ENCODE results near the gene COL26A1.
"Not testable (repeated sequence)": the region's sequence is repeated elsewhere in the genome, so short reads cannot be mapped to it uniquely, and the experiment has no call there.

The COL26A1 gene

DNA sequence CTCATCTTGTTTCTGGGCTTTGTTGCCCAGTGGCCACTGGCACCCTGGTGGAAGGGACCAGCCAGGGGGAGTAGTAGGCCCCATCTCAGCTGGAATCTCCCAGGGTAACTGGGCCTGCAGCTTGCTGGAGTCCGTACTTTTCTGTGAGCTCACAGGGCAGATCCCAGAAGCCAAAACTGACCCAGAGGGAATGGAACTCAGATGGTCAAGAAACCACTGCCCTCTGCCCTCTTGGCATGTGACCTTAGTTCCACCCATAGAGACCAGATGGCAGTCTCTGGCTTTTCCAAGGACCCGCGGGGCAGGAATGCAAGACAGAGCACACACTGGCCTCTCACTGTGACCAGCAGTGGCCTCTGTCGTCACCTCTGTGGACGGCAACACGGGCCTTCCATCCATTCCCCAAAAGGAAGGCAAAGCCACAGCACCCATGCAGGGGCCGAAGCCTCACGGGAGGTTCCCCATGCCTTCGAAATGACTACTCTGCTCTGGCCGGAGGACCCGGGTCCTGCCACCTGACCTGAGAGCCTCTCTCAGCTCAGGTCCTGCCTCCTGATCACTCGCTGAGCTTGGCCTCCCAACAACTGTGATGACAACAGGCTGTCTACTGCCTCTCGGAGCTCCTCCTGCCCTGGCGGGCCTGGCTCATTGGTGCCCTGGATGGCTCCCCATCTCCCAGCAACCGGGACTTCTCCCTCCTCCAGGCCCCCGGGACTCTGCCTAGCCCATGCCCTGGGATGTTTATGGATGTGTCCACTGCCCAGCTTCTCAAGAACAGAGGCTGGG lies 236.5 kb downstream of the COL26A1 start:
- DNase-seq (ENCODE audit: low spot score), result no peak

- no peak for DNase-seq (ENCODE audit: low spot score)
Measured at GRCh38 chr7:101599787-101600186, 237.1 kb downstream of the COL26A1 start.

GRCh38 chr7:101602082-101602481 lies 239.4 kb downstream of the COL26A1 start:
- DNase-seq (ENCODE audit: low spot score), result no peak

DNA sequence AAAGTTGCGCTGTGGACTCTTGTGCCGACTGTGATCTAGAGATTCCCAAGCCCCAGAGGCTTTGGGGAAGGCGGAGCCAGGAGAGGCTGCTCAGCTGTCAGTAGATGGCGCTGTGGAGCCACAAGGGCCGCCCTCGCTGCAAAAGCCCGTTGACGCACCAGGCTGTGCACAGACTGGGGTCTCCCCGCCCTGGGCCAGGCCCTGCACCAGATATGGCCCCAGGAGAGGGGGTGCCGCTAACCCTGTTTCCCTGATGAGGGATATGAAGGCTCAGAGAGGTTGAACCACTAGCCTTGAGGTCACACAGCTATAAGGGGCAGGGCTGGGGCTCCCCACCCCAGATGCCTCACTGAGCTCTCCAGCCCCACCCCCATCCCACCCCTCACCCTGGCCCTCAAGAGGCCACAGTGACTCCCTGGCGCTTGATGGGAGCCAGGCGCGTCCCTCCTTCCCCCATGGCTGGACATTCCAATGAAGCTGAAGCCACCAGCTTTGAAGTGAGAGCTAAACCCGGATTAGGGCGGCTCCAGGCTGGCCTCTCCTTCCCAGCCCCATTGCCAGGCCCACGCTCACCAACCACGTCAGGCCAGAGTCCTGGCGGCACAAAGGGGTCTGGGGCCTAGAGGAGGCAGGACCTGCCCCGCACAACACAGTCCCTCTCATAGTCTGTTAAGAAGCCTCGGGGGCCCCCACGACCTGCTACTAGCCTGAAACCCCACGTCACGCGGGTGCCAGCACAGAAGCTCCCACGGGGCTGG lies 240.0 kb downstream of the COL26A1 start:
- DNase-seq (ENCODE audit: low spot score), result peak; percentile 91

- no peak for DNase-seq (ENCODE audit: low spot score)
Measured at GRCh38 chr7:101604331-101604933, 241.8 kb downstream of the COL26A1 start.

- not testable (repeated sequence) for DNase-seq (ENCODE audit: low spot score)
Measured at GRCh38 chr7:101604934-101605332, 242.3 kb downstream of the COL26A1 start.

DNA sequence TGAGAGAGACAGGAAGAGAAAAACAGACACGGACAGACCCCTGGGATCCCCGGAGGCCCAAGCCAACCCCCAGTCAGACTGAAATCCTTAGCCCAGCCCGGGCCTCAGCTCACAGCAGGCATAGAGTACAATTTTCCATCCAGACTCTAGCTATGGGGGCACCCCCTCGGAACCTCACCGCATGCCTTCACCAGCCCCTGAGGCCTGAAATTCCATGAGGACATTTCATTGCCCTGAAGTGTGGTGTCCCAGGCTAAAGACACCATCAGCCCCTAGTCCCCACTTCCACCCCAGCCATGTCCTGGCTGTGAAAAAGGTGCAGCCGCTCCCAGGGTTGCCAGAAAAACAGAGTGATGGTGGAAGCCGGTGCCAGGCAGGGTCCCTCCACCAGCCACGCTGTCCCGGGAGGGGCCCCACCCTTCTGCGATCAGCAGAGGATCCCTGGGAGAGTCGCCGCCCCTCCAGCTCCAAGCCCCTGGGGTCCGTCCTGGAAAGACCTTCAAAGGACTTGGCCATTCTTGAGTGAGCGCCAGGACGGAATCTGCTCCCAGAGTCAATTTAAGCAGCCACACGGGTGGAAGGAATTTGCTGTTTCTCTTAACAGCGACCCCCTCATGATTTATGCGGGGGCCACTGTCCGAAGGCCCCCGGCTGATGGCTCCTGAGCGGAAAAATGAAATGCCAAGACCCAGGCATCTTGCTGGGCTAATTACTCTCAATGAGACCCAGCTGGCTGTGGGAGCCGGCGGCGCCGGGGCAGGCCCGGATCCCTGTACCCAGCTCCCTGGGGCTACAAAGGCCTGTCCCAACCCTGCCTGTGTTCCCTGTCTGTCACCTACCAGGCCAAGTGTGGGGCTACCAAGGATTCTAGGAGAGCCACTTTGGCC lies 243.2 kb downstream of the COL26A1 start:
- DNase-seq (ENCODE audit: low spot score), result no peak

GRCh38 chr7:101606498-101606923 lies 243.8 kb downstream of the COL26A1 start:
- no peak for DNase-seq (ENCODE audit: low spot score)

Data from HuH-7 (cell line).